ENCODE measurements around the gene TXNRD1.
"Not testable (repeated sequence)": the region's sequence is repeated elsewhere in the genome, so short reads cannot be mapped to it uniquely, and the experiment has no call there.

The TXNRD1 gene

GRCh38 chr12:104237930-104238329 is 22.4 kb downstream of the TXNRD1 start:
- no peak for DNase-seq (ENCODE audit: low read depth)

DNA sequence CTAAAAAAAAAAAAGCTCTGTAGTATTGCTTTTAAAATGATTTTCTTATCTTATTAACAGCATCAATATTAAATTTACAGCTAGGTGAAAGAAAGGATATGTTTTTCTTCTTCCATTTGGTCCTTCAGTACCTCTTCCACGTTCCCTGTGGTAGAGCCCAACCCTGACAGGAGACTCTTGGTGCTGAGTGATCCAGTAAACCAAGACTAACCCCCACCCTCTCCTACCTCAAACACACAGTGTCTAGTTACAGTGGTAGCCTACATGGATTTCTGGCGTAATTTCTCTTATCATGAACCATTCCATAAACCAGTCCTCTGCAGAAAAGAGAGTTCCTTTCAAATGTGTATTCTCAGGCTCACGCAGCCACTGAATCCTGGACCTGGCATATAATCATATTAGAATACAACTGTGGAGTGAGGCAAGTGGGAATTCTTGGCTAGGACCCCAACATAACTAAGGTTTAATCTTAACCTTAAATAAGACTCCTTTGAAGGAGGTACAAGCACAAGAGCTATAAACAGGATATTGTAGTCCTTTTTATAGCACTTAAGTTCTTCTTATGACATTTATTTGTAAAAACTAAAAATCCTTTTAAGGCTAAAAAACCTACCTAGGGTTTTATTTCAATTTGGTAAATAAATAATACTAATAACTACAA is 27.1 kb downstream of the TXNRD1 start:
- DNase-seq (ENCODE audit: low read depth), result no peak

DNA sequence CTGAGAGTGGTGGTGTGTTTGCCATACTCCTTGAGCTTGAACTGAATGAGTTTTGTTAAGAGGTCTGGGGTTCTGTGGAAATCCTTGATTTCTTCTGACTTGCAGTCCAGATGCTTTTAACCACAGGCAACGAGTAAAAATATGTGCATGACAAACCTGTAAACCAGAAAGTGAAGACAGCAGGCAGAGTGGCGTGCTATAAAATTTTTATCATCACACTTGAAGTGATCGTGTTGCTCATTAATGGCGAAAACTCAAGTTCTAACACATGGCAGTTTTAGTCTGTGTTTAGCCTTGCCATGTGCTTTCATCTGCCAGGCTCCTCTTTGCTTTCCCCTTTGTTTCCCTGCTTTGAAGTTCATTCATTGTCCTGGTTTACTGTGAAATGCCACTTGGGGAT is 28.0 kb downstream of the TXNRD1 start:
- DNase-seq (ENCODE audit: low read depth), result no peak

GRCh38 chr12:104243971-104244370 is 28.4 kb downstream of the TXNRD1 start:
- no peak for DNase-seq (ENCODE audit: low read depth)

DNA sequence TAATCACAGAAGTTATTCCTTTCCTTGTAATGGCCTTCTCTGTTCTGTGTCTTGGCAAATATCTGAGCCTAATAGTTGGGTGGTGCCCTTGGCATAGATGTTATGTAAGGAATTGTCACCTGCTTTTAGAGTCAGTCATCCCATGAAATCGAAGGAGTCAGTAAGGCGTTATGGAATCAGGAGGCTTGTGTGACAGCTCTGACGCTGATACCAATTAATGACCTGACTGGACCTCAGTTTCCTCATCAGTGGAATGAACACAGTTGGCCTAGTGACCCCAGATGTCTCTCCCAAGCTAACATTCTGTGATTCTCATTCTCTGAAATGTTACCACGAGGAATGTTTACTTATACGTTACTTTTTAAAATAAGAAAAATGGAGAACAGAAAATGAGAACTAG is 32.1 kb downstream of the TXNRD1 start:
- DNase-seq (ENCODE audit: low read depth), result no peak

DNA sequence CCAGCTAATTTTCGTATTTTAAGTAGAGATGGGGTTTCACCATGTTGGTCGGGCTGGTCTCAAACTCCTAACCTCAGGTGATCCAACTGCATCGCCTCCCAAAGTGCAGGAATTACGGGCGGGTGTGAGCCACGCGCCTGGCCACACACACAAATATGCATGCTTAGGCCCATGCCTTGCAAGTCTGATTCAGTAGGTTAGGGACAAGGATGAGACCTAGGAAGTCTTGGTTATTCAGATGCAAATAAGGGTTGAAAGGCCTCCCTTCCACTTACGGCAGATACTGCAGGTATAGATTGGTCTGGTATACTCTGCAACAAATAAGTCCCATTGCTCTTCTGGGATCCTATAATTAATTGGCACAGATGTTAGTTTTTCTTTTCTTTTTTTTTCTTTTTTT is 32.9 kb downstream of the TXNRD1 start:
- no peak for DNase-seq (ENCODE audit: low read depth)

- DNase-seq (ENCODE audit: low read depth), result no peak
Observed at GRCh38 chr12:104249017-104249416, 33.4 kb downstream of the TXNRD1 start.

DNA sequence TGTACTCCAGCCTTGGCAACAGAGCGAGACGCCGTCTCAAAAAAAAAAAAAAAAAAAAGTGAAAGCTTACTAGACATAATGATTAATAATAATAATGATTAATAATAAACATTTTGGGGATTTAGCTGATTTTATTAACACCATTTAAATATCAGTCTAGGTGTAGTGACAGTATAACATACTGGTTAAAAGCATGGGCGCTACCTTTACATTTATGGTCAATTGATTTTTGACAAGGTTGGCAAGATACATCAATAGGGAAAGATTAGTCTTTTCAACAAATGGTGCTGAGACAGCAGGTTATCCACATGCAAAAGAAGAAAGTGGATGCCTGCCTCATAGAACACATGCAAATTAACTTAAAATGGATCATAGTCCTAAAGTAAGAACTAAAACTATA is 34.3 kb downstream of the TXNRD1 start:
- DNase-seq (ENCODE audit: low read depth), result no peak

DNA sequence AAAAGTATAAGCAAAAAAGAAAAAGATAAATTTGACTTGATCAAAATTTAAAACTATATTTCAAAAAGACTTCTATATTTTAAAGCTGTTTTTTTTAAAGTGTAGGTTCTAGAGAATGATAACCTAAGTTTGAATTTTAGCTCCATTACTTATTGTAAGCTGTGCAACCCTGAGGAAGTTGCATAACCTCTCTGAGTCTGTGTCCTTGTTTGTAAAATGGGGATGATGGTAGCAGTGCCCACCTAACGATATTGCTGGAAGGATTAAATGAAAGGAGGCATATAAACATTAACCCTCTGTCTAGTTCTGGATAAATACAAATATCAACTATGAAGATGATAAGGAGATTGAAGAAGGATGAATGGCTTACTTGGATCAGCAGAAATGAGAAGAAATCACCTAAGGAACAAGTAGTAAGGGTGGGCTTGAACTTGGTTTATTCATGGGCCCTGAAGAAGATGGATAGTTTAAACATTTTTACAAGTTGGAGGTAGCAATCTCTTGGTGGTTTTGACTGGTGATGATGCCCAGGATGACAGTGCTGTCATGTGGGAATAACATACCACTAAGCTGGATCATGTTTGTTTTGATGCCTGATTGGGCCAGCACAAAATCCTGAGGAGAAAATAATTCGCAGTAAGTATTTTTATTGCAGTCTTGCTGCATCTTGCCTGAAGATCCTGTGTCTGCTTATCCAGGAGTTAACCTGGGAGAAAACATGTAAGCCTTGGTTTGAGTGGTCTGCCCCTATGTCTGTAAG is 35.0 kb downstream of the TXNRD1 start:
- DNase-seq (ENCODE audit: low read depth), result no peak

GRCh38 chr12:104257913-104258472 is 42.4 kb downstream of the TXNRD1 start:
- no peak for DNase-seq (ENCODE audit: low read depth)

GRCh38 chr12:104258476-104259067 is 43.0 kb downstream of the TXNRD1 start:
- no peak for DNase-seq (ENCODE audit: low read depth)

DNA sequence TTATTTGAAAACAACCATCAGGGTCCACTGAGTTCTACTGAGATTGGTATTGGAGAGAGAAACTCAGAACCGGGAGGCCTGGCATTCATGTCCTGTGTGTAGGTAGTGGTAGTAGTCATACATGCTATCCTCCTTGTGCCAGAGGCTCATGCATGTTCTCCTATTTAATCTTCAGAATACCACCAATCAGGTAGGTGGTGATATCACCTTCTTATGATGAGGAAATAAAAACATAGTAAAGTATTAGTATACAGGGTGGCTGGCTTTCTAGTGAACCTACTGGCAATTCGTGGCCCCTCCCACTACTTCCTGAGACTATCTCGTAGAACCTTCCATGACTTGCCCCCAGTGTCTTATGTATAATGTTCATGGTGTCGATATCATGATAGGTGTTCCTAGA is 47.4 kb downstream of the TXNRD1 start:
- DNase-seq (ENCODE audit: low read depth), result no peak

DNA sequence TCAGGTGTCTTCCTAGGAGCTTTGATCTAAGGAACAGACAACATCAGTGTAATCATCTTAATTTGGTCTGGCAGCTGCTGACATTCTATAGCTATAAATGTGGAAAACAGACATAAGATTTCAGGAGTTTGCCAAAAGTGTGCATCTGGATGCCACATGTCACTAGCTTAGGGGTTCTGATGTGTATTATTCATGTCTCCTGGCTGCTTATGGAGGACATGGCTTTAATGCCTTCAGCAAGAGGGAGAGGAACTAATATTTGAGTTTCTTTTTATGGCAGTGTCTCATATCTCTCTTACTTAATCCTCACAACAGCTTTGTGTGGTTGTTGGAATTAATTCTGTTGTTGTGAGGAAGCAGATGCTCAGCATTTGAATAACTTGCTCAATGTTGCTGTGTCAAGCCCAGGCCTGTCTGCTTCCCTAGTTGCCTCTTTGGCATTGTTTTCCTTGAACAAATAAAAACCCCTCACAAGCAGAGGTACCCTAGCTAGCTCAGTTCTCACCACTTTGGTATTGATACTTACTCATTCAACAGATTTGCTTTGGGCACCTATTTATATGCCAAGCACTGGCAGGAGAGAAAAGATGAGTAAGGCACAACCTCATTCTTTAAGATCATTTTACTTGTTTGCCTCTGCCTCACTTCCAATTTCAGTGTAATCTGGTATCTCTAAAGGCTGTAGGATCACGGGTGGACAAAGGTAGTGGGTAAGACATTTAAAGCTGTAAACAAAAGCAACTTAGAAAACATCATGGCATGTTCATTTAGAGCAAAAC is 48.2 kb downstream of the TXNRD1 start:
- DNase-seq (ENCODE audit: low read depth), result no peak

DNA sequence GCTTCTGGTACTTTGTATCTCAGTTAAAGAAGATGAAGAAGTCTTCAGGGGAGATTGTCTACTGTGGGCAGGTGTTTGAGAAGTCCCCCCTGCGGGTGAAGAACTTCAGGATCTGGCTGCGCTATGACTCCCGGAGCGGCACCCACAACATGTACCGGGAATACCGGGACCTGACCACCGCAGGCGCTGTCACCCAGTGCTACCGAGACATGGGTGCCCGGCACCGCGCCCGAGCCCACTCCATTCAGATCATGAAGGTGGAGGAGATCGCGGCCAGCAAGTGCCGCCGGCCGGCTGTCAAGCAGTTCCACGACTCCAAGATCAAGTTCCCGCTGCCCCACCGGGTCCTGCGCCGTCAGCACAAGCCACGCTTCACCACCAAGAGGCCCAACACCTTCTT is 49.9 kb downstream of the TXNRD1 start:
- DNase-seq (ENCODE audit: low read depth), result not testable (repeated sequence)

DNA sequence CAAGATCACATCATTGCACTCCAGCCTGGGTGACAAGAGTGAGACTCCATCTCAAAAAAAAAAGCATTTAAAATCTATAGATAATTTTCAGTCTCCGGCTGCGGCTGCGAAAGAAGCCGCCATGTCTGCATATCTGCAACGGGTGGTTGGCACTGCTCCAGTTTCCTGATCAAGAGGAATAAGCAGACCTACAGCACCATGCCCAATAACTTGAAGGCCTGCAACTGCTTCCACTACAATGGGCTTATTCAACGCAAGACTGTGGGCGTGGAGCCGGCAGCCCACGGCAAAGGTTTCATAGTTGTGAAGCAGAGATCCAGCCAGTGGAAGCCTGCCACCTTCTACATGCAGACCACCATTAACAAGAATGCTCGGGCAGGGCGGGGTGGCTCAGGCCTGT is 57.4 kb downstream of the TXNRD1 start:
- no peak for DNase-seq (ENCODE audit: low read depth)

- no peak for DNase-seq (ENCODE audit: low read depth)
Observed at GRCh38 chr12:104273503-104273902, 57.9 kb downstream of the TXNRD1 start.

- no peak for DNase-seq (ENCODE audit: low read depth)
Observed at GRCh38 chr12:104274811-104275210, 59.2 kb downstream of the TXNRD1 start.

GRCh38 chr12:104275689-104276088 is 60.1 kb downstream of the TXNRD1 start:
- no peak for DNase-seq (ENCODE audit: low read depth)

- DNase-seq (ENCODE audit: low read depth), result no peak
Observed at GRCh38 chr12:104276273-104277131, 60.9 kb downstream of the TXNRD1 start.

- no peak for DNase-seq (ENCODE audit: low read depth)
Observed at GRCh38 chr12:104279164-104279563, 63.6 kb downstream of the TXNRD1 start.

- DNase-seq (ENCODE audit: low read depth), result no peak
Observed at GRCh38 chr12:104280111-104280510, 64.5 kb downstream of the TXNRD1 start.
